WI38 (cell line): ENCODE results near the gene TMEM272.

ENCODE experiments used
- H3K4me3 ChIP-seq: 2 replicates; pipeline ENCODE4 v1.5.1; 2011; ENCODE audit warnings: low read depth, mild to moderate bottlenecking, control low read depth, low read length
- TF ChIP-seq, protein P1 (sequence below): IDR thresholded peaks from 2 replicates; pipeline ENCODE4 v1.5.1; 2012; ENCODE audit warnings: low read depth, mild to moderate bottlenecking, control low read depth, low read length

The TMEM272 gene

DNA sequence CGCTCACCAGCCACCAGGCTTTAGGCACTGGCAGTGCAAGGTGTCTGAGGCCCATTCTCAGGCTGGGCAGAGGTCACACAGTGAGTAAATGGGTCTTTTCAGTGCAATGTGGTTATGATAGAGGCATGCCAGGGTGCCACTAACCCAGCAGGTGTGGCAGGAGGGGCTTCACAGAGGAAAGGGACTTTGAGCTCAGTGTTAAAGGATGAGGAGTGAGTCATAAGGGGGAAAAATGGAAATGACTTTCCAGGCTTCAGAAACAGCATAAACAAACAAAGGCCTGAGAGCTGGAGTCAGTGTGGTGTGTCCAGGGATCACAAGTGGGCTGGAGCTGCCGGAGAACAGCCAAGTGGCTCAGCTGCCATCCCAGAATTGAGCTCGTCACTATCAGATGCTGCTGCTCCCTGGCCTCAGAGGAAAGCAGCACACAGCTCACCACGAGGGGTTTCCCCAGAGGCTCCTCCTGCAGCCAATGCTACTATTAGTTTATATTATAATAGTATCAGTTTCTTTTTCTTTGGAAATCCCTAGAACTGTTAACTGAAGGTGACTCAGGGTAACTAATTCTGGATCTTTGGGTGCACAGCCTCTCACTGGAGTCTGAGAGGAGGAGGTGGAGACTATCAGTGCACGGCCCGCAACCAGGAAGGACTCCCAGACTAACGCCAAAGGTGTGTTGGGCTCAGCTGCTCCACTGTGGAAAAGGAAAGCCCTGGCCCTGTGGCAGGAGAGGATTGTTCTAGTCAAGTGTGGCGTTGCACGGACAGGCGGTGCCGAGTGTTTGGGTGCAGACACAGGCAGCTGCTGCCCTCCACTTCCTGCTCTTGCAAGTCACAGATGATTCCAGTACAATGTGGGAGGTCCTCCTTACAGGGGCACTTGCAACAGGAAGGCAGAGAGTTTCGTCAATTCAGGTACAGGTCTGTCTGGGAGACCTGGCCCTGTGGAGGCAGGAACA lies 80.5 kb downstream of the TMEM272 start:
- H3K4me3 ChIP-seq = peak overlapping the region; percentile 33
- TF ChIP-seq, protein P1, sequence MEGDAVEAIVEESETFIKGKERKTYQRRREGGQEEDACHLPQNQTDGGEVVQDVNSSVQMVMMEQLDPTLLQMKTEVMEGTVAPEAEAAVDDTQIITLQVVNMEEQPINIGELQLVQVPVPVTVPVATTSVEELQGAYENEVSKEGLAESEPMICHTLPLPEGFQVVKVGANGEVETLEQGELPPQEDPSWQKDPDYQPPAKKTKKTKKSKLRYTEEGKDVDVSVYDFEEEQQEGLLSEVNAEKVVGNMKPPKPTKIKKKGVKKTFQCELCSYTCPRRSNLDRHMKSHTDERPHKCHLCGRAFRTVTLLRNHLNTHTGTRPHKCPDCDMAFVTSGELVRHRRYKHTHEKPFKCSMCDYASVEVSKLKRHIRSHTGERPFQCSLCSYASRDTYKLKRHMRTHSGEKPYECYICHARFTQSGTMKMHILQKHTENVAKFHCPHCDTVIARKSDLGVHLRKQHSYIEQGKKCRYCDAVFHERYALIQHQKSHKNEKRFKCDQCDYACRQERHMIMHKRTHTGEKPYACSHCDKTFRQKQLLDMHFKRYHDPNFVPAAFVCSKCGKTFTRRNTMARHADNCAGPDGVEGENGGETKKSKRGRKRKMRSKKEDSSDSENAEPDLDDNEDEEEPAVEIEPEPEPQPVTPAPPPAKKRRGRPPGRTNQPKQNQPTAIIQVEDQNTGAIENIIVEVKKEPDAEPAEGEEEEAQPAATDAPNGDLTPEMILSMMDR = no peak

DNA sequence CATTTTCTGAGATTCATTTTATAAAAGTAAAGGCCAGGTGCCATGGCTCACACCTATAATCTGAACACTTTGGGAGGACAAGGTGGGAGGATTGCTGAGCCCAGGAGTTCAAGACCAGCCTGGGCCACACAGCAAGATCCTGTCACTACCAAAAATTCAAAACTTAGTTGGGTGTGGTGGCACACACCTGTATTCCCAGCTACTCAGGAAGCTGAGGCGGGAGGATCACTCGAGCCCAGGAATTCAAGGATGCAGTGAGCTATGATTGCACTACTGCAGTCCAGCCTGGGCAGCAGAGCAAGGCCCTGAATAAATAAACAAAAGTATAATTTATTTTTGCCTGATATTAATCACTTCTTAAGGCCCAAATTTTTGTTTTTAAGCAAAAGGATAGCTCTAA lies 81.5 kb downstream of the TMEM272 start:
- TF ChIP-seq, protein P1 = no peak
- no peak overlapping the region for H3K4me3 ChIP-seq
